OCI-LY1 (cell line): ENCODE results near the gene KCNK16.

ENCODE experiments used
- CTCF ChIP-seq: fragments of 200-600 bp; sonication (generic), shearing (Covaris generic); IDR thresholded peaks from 2 replicates; pipeline ENCODE4 v1.5.1; 2017; ENCODE audit warnings: mild to moderate bottlenecking, antibody characterized with exemption, low read length, moderate library complexity, mixed read lengths
- EZH2 ChIP-seq: fragments of 200-600 bp; sonication (generic), shearing (Covaris generic); IDR thresholded peaks from 2 replicates; pipeline ENCODE4 v1.8.0; 2017; ENCODE audit warnings: borderline replicate concordance, mixed run types, mild to moderate bottlenecking, antibody characterized with exemption, low read length, moderate library complexity, mixed read lengths

- TF ChIP-seq CTCF (no peak), EZH2 (no peak)
Measured at GRCh38 chr6:39328066-39328465, 5.6 kb upstream of the KCNK16 start.
